Loucy (cell line): ENCODE data around the gene CDK8.
A peak's percentile ranks its signal among the peaks of the same experiment; 100 is the strongest.

Experiments
- H2AFZ ChIP-seq: fragments of 200-600 bp; sonication (generic); 2 replicates; pipeline ENCODE4 v1.6.0; 2016; ENCODE audit warnings: antibody characterized with exemption, mild to moderate bottlenecking, low read length, moderate library complexity
- H3F3A ChIP-seq: fragments of 200-600 bp; 2 replicates; pipeline ENCODE4 v1.6.0; 2016; ENCODE audit warnings: antibody characterized with exemption, low read depth, mild to moderate bottlenecking
- H3K27me3 ChIP-seq: fragments of 200-600 bp; sonication (generic); 2 replicates; pipeline ENCODE4 v1.6.1; 2014; ENCODE audit warnings: low read length, mild to moderate bottlenecking; ENCODE audit not compliant: insufficient read depth, poor library complexity, severe bottlenecking
- H3K36me3 ChIP-seq: fragments of 200-600 bp; sonication (generic); 2 replicates; pipeline ENCODE4 v1.6.1; 2016; ENCODE audit warnings: low read length; ENCODE audit not compliant: insufficient read depth
- H3K4me1 ChIP-seq: fragments of 200-600 bp; sonication (generic); 2 replicates; pipeline ENCODE4 v1.5.1; 2014; ENCODE audit warnings: low read length, mild to moderate bottlenecking; ENCODE audit not compliant: insufficient read depth, poor library complexity, severe bottlenecking
- H3K4me2 ChIP-seq: fragments of 200-600 bp; sonication (generic); 2 replicates; pipeline ENCODE4 v1.6.0; 2014; ENCODE audit warnings: antibody characterized with exemption, low read length, low read depth, mild to moderate bottlenecking; ENCODE audit not compliant: poor library complexity, severe bottlenecking
- H3K4me3 ChIP-seq: fragments of 200-600 bp; sonication (generic); 2 replicates; pipeline ENCODE4 v1.5.1; 2014; ENCODE audit warnings: low read length, mild to moderate bottlenecking, mixed read lengths; ENCODE audit not compliant: poor library complexity, severe bottlenecking
- H3K79me2 ChIP-seq: fragments of 200-600 bp; sonication (generic); 2 replicates; pipeline ENCODE4 v1.6.1; 2014; ENCODE audit warnings: low read length; ENCODE audit not compliant: insufficient read depth
- H3K9ac ChIP-seq: fragments of 200-600 bp; sonication (generic); 2 replicates; pipeline ENCODE4 v1.6.0; 2014; ENCODE audit warnings: mild to moderate bottlenecking, low read depth, low read length, moderate library complexity; ENCODE audit not compliant: poor library complexity, severe bottlenecking
- H3K9me2 ChIP-seq: fragments of 200-600 bp; sonication (generic); replicated peaks from 2 replicates; pipeline ENCODE4 v1.6.1; 2016; ENCODE audit warnings: low read depth, low read length, mixed read lengths
- H3K9me3 ChIP-seq: fragments of 200-600 bp; sonication (generic); 2 replicates; pipeline ENCODE4 v1.6.1; 2014; ENCODE audit warnings: mild to moderate bottlenecking, antibody characterized with exemption, low read length, low read depth; ENCODE audit not compliant: insufficient read depth
- H4K20me1 ChIP-seq: fragments of 200-600 bp; sonication (generic); 2 replicates; pipeline ENCODE4 v1.6.0; 2014; ENCODE audit warnings: antibody characterized with exemption, low read length, mild to moderate bottlenecking; ENCODE audit not compliant: insufficient read depth, poor library complexity, severe bottlenecking
- CTCF ChIP-seq: fragments of 200-600 bp; sonication (generic); conservative IDR thresholded peaks from 2 replicates; pipeline ENCODE4 v1.5.1; 2014; ENCODE audit warnings: mild to moderate bottlenecking, antibody characterized with exemption, low read length
- EZH2phosphoT487 ChIP-seq: fragments of 200-600 bp; IDR thresholded peaks from 2 replicates; pipeline ENCODE4 v1.6.1; 2018; ENCODE audit warnings: antibody characterized with exemption, mild to moderate bottlenecking, moderate library complexity, borderline replicate concordance

The CDK8 gene

GRCh38 chr13:26254583-26255111, 718 bp downstream of the CDK8 start:
- no peaks in the 10 kb centered on the region for H3K27me3 ChIP-seq
- TF ChIP-seq CTCF = no peak
- no peak for TF ChIP-seq EZH2phosphoT487
- H3K36me3 ChIP-seq = no peaks in the 10 kb centered on the region
- H3K4me2 ChIP-seq = peak overlapping the region; percentile 95
- peaks cover 52% of the 10 kb centered on the region for H4K20me1 ChIP-seq
- peaks cover 52% of the 10 kb centered on the region for H3K79me2 ChIP-seq
- H3F3A ChIP-seq = no peaks in the 10 kb centered on the region
- peak overlapping the region; percentile 76 for H3K9ac ChIP-seq
- H2AFZ ChIP-seq = peak overlapping the region; percentile 97; the same call in 1 of the 2 replicates
- peak overlapping the region; percentile 81 for H3K4me3 ChIP-seq
- no peaks in the 10 kb centered on the region for H3K9me2 ChIP-seq
- H3K9me3 ChIP-seq = no peaks in the 10 kb centered on the region
- peaks cover 48% of the 10 kb centered on the region for H3K4me1 ChIP-seq

GRCh38 chr13:26255115-26255514, 1.2 kb downstream of the CDK8 start:
- no peak for TF ChIP-seq EZH2phosphoT487
- no peak for TF ChIP-seq CTCF
- H3K4me3 ChIP-seq = peak overlapping the region; percentile 81
- peak overlapping the region; percentile 95 for H3K4me2 ChIP-seq
- no peaks in the 10 kb centered on the region for H3K9me3 ChIP-seq
- peaks cover 56% of the 10 kb centered on the region for H3K79me2 ChIP-seq
- H4K20me1 ChIP-seq = peaks cover 56% of the 10 kb centered on the region
- peak overlapping the region; percentile 76 for H3K9ac ChIP-seq
- H3K36me3 ChIP-seq = no peaks in the 10 kb centered on the region
- H3K27me3 ChIP-seq = no peaks in the 10 kb centered on the region
- no peaks in the 10 kb centered on the region for H3K9me2 ChIP-seq
- no peaks in the 10 kb centered on the region for H3F3A ChIP-seq
- H2AFZ ChIP-seq = peak overlapping the region; percentile 97; the same call in 1 of the 2 replicates
- peaks cover 52% of the 10 kb centered on the region for H3K4me1 ChIP-seq

- Histone ChIP-seq H3K9me2 (no peaks in the 10 kb centered on the region), H3K9me3 (no peaks in the 10 kb centered on the region), H4K20me1 (peaks cover 62% of the 10 kb centered on the region), H3K9ac (peak overlapping the region; percentile 76), H3F3A (no peaks in the 10 kb centered on the region), H2AFZ (no peak overlapping the region), H3K4me2 (peak overlapping the region; percentile 95), H3K4me1 (peaks cover 58% of the 10 kb centered on the region), H3K36me3 (no peaks in the 10 kb centered on the region), H3K4me3 (peak overlapping the region; percentile 81), H3K79me2 (peaks cover 63% of the 10 kb centered on the region), H3K27me3 (no peaks in the 10 kb centered on the region)
- TF ChIP-seq EZH2phosphoT487 = no peak
- peak; percentile 74 for TF ChIP-seq CTCF
Measured at GRCh38 chr13:26255691-26256277, 1.9 kb downstream of the CDK8 start.
